Memory B cell (primary cell): ENCODE measurements around the gene XRCC2.
"Not testable (repeated sequence)": the region's sequence is repeated elsewhere in the genome, so short reads cannot be mapped to it uniquely, and the experiment has no call there.

ENCODE experiments used
- ATAC-seq: fragments of 150-1000 bp; cut with Tn5 transposase; 2 replicates; pipeline ENCODE4 v1.10.0; 2021; ENCODE audit warnings: low read depth, mild to moderate bottlenecking, moderate library complexity
- DNase-seq, 2 donors: peaks; one replicate each; pipeline ENCODE4 v3.0.0; 2022; ENCODE audit warnings: low spot score in 2 of 2
- H3K27ac Mint-ChIP-seq: one replicate; pipeline ENCODE4 v1.8.0; 2022; ENCODE audit warnings: mild to moderate bottlenecking, moderate library complexity, mixed read lengths
- H3K27me3 Mint-ChIP-seq: one replicate; pipeline ENCODE4 v1.8.0; 2022; ENCODE audit warnings: mixed read lengths
- H3K36me3 Mint-ChIP-seq: one replicate; pipeline ENCODE4 v1.8.0; 2022; ENCODE audit warnings: mild to moderate bottlenecking, mixed read lengths
- H3K4me1 Mint-ChIP-seq: one replicate; pipeline ENCODE4 v1.8.0; 2022; ENCODE audit warnings: mixed read lengths
- H3K4me3 Mint-ChIP-seq: one replicate; pipeline ENCODE4 v1.8.0; 2022; ENCODE audit warnings: mild to moderate bottlenecking, moderate library complexity, mixed read lengths
- H3K9me3 Mint-ChIP-seq: one replicate; pipeline ENCODE4 v1.8.0; 2022; ENCODE audit warnings: mixed read lengths

Gene XRCC2

GRCh38 chr7:152675759-152676636, at the start of gene XRCC2:
TSS of gene XRCC2 (minus strand) at chr7:152676141. CDS start at chr7:152676079, 62 bp downstream.
- DNase-seq, result peak; percentile 98 to 99
- H3K27me3 Mint-ChIP-seq, result no peaks in the 10 kb centered on the region
- peak within 1 kb of the TSS; percentile 90 for H3K4me3 Mint-ChIP-seq
- ATAC-seq, result peak; percentile 90
- peaks cover 2% of the 10 kb centered on the region for H3K9me3 Mint-ChIP-seq
- peaks cover 6% of the 10 kb centered on the region for H3K4me1 Mint-ChIP-seq
- H3K36me3 Mint-ChIP-seq, result no peaks in the 10 kb centered on the region
- peak within 1 kb of the TSS; percentile 54 for H3K27ac Mint-ChIP-seq

- H3K9me3 Mint-ChIP-seq, result peaks cover 1% of the 10 kb centered on the region
- ATAC-seq, result no peak
- no peak for DNase-seq
- H3K4me3 Mint-ChIP-seq, result no peak overlapping the region
- peaks cover 5% of the 10 kb centered on the region for H3K27me3 Mint-ChIP-seq
- H3K36me3 Mint-ChIP-seq, result no peaks in the 10 kb centered on the region
- H3K4me1 Mint-ChIP-seq, result no peaks in the 10 kb centered on the region
- no peak overlapping the region for H3K27ac Mint-ChIP-seq
These were observed 47.4 kb upstream of the XRCC2 start for GRCh38 chr7:152723364-152723763.

GRCh38 chr7:152712412-152713042, 36.6 kb upstream of the XRCC2 start:
- not testable (repeated sequence) for H3K4me1 Mint-ChIP-seq, H3K4me3 Mint-ChIP-seq, H3K27me3 Mint-ChIP-seq, DNase-seq, ATAC-seq, H3K9me3 Mint-ChIP-seq, H3K27ac Mint-ChIP-seq, H3K36me3 Mint-ChIP-seq

- H3K4me3 Mint-ChIP-seq, result no peak overlapping the region
- ATAC-seq (no peak), DNase-seq (no peak)
- peaks cover 5% of the 10 kb centered on the region for H3K4me1 Mint-ChIP-seq
- no peak overlapping the region for H3K27ac Mint-ChIP-seq
- H3K27me3 Mint-ChIP-seq, result no peaks in the 10 kb centered on the region
- H3K36me3 Mint-ChIP-seq, result no peaks in the 10 kb centered on the region
- H3K9me3 Mint-ChIP-seq, result peaks cover 1% of the 10 kb centered on the region
These were observed 35.6 kb upstream of the XRCC2 start for GRCh38 chr7:152711444-152711944.

- Mint-ChIP-seq H3K9me3 (peaks cover 1% of the 10 kb centered on the region), H3K36me3 (no peaks in the 10 kb centered on the region), H3K4me3 (no peak overlapping the region), H3K27me3 (no peaks in the 10 kb centered on the region), H3K4me1 (peaks cover 5% of the 10 kb centered on the region), H3K27ac (no peak overlapping the region)
- no peak for DNase-seq
- no peak for ATAC-seq
These were observed 34.2 kb upstream of the XRCC2 start for GRCh38 chr7:152710153-152710442.

- ATAC-seq (no peak), DNase-seq (no peak)
- Mint-ChIP-seq H3K9me3 (peaks cover 3% of the 10 kb centered on the region), H3K4me1 (peaks cover 5% of the 10 kb centered on the region), H3K4me3 (no peak overlapping the region), H3K27ac (no peak overlapping the region), H3K36me3 (no peaks in the 10 kb centered on the region), H3K27me3 (no peaks in the 10 kb centered on the region)
These were observed 33.6 kb upstream of the XRCC2 start for GRCh38 chr7:152709287-152710152.

GRCh38 chr7:152704796-152705384, 28.9 kb upstream of the XRCC2 start:
- H3K27ac Mint-ChIP-seq, result no peak overlapping the region
- peaks cover 3% of the 10 kb centered on the region for H3K4me1 Mint-ChIP-seq
- no peak for DNase-seq
- H3K36me3 Mint-ChIP-seq, result no peaks in the 10 kb centered on the region
- H3K4me3 Mint-ChIP-seq, result no peak overlapping the region
- no peaks in the 10 kb centered on the region for H3K27me3 Mint-ChIP-seq
- ATAC-seq, result no peak
- peaks cover 3% of the 10 kb centered on the region for H3K9me3 Mint-ChIP-seq

GRCh38 chr7:152699079-152699478, 23.1 kb upstream of the XRCC2 start:
- Mint-ChIP-seq H3K4me3 (no peak overlapping the region), H3K27ac (no peak overlapping the region), H3K27me3 (no peaks in the 10 kb centered on the region), H3K9me3 (no peaks in the 10 kb centered on the region), H3K36me3 (no peaks in the 10 kb centered on the region), H3K4me1 (no peaks in the 10 kb centered on the region)
- ATAC-seq (no peak), DNase-seq (no peak)

GRCh38 chr7:152697268-152697974, 21.5 kb upstream of the XRCC2 start:
- not testable (repeated sequence) for H3K4me3 Mint-ChIP-seq, H3K9me3 Mint-ChIP-seq, DNase-seq, H3K4me1 Mint-ChIP-seq, H3K27ac Mint-ChIP-seq, H3K36me3 Mint-ChIP-seq, H3K27me3 Mint-ChIP-seq, ATAC-seq

- not testable (repeated sequence) for H3K4me1 Mint-ChIP-seq, H3K4me3 Mint-ChIP-seq
These were observed 16.3 kb upstream of the XRCC2 start for GRCh38 chr7:152692196-152692595.

GRCh38 chr7:152683297-152683696, 7.4 kb upstream of the XRCC2 start:
- no peaks in the 10 kb centered on the region for H3K4me1 Mint-ChIP-seq
- peaks cover 2% of the 10 kb centered on the region for H3K9me3 Mint-ChIP-seq
- H3K27me3 Mint-ChIP-seq, result no peaks in the 10 kb centered on the region
- H3K36me3 Mint-ChIP-seq, result no peaks in the 10 kb centered on the region
- H3K27ac Mint-ChIP-seq, result no peak overlapping the region
- H3K4me3 Mint-ChIP-seq, result no peak overlapping the region
- no peak for DNase-seq
- ATAC-seq, result no peak

More at GRCh38 chr7:152692196-152692595, 16.3 kb upstream of the XRCC2 start:
- ATAC-seq, H3K27me3 Mint-ChIP-seq, DNase-seq, H3K36me3 Mint-ChIP-seq, H3K27ac Mint-ChIP-seq, H3K9me3 Mint-ChIP-seq: not testable (repeated sequence)

- H3K4me3 Mint-ChIP-seq, result peak overlapping the region; percentile 56
- DNase-seq (no peak), ATAC-seq (no peak)
- H3K36me3 Mint-ChIP-seq, result no peaks in the 10 kb centered on the region
- peaks cover 2% of the 10 kb centered on the region for H3K9me3 Mint-ChIP-seq
- H3K4me1 Mint-ChIP-seq, result peaks cover 6% of the 10 kb centered on the region
- peak overlapping the region; percentile 61 for H3K27ac Mint-ChIP-seq
- no peaks in the 10 kb centered on the region for H3K27me3 Mint-ChIP-seq
These were observed 2.1 kb upstream of the XRCC2 start for GRCh38 chr7:152677808-152678670.
